Gastroesophageal sphincter (tissue), 4 donors: ENCODE measurements around the gene VSX2. TPM values are rescaled to one million over a fixed set of nuclear protein-coding genes. Genes with fewer than 3 reads are reported as not detected.

Experiments used
- ATAC-seq: fragments of 150-250 bp; one replicate; pipeline ENCODE4 v1.9.1; 2016; ENCODE audit warnings: mild to moderate bottlenecking, moderate library complexity
- H3K27ac ChIP-seq, 4 donors: fragments of 200-600 bp; sonication (generic) in 3 of 4; 1 replicate in 3 of 4; 2 replicates in 1 of 4; pipeline ENCODE4 v1.5.1; 2016 to 2019
- H3K27me3 ChIP-seq: fragments of 200-600 bp; sonication (generic); one replicate; pipeline ENCODE4 v1.5.1; 2019
- H3K36me3 ChIP-seq, 2 donors: fragments of 200-600 bp; sonication (generic); one replicate each; pipeline ENCODE4 v1.5.1; 2019; ENCODE audit warnings: control low read depth in 1 of 2
- H3K4me1 ChIP-seq, 3 donors: fragments of 200-600 bp; sonication (generic); 1 replicate in 2 of 3; 2 replicates in 1 of 3; pipeline ENCODE4 v1.5.1; 2016 to 2019; ENCODE audit warnings: control low read depth in 2 of 3
- H3K4me3 ChIP-seq, 2 donors: fragments of 200-600 bp; sonication (generic); one replicate each; pipeline ENCODE4 v1.5.1; 2019; ENCODE audit warnings: mild to moderate bottlenecking in 1 of 2, moderate library complexity in 1 of 2
- H3K9me3 ChIP-seq, 3 donors: fragments of 200-600 bp; sonication (generic); one replicate each; pipeline ENCODE4 v1.5.1; 2017 to 2019; ENCODE audit warnings: control low read depth in 2 of 3
- CTCF ChIP-seq, 4 experiments: fragments of 200-600 bp in 2 of 4; fragments of 450-650 bp in 2 of 4; sonication (generic) in 1 of 4; IDR thresholded peaks; one replicate each; pipeline ENCODE4 v1.5.1; 2017 to 2019; ENCODE audit warnings: antibody characterized with exemption in 4 of 4, mild to moderate bottlenecking in 2 of 4, moderate library complexity in 2 of 4
- EP300 ChIP-seq: sonication (generic); formaldehyde crosslinking; IDR thresholded peaks from one replicate; pipeline ENCODE4 v1.6.1; 2017; ENCODE audit warnings: antibody characterized with exemption, mild to moderate bottlenecking
- POLR2A ChIP-seq, 2 donors: fragments of 450-650 bp; IDR thresholded peaks; one replicate each; pipeline ENCODE4 v1.6.1; 2017; ENCODE audit warnings: antibody characterized with exemption in 2 of 2, mild to moderate bottlenecking in 2 of 2, moderate library complexity in 1 of 2
- POLR2AphosphoS5 ChIP-seq: sonication (generic); formaldehyde crosslinking; IDR thresholded peaks from one replicate; pipeline ENCODE4 v1.6.1; 2017; ENCODE audit warnings: antibody characterized with exemption
- WGBS, 2 donors: methylation state at CpG; one replicate each; pipeline ENCODE4 v1.1.5; 2018; ENCODE audit warnings: low coverage in 1 of 2; 5-methylcytosine and 5-hydroxymethylcytosine counted together
- small RNA-seq, 4 donors: library from RNA; depleted of rRNA; stranded (forward); fragments of <200 nt; gene quantifications; one replicate each; pipeline ENCODE3, GENCODE V24; 2016
- total RNA-seq, 4 donors: library from RNA; depleted of rRNA; stranded (reverse); fragments of >200 nt; gene quantifications; one replicate each; pipeline ENCODE4 v1.1.0, GENCODE V29; 2016

VSX2 gene
- total RNA-seq, 4 donors from 2014 or later: not detected

GRCh38 chr14:74312161-74312560, 72.9 kb downstream of the VSX2 start:
- no peaks in the 10 kb centered on the region for H3K9me3 ChIP-seq
- H3K27me3 ChIP-seq: no peaks in the 10 kb centered on the region
- H3K36me3 ChIP-seq: no peaks in the 10 kb centered on the region
- H3K27ac ChIP-seq: no peak overlapping the region
- no peak overlapping the region for H3K4me3 ChIP-seq
- 75% methylated on average over 2 of the region's 2 CpGs; no CpG with 5 or more reads in 1 of the 2 donors for WGBS, 2 donors
- no peak for ATAC-seq
- no peaks in the 10 kb centered on the region for H3K4me1 ChIP-seq
- TF ChIP-seq EP300 (no peak), CTCF (IDR thresholded peaks at IDR 0.05) (no peak), POLR2AphosphoS5 (no peak), POLR2A (IDR thresholded peaks at IDR 0.05) (no peak)

Small RNA genes within 50 kb of the gene (small RNA-seq; reads per million reads assigned to genes)
- gene AC006349.1: 0 reads per million in 4 donors

Other genes with a start within 250 kb of the VSX2 start
- 1 to 10 TPM; 5.9 to 7.1 (median 6.4) TPM for gene ENTPD5, start 220.2 kb upstream of the VSX2 start, total RNA-seq
- gene BBOF1, start 220.1 kb upstream of the VSX2 start, total RNA-seq: 10 to 100 TPM in 2 of 4 donors, 1 to 10 TPM in 2; 7.3 to 12.4 (median 10.5) TPM
- 10 to 100 TPM; 47.9 to 70.5 (median 61.3) TPM for gene ALDH6A1, start 155.0 kb upstream of the VSX2 start, total RNA-seq
- gene LIN52, start 154.5 kb upstream of the VSX2 start, total RNA-seq: 10 to 100 TPM in 2 of 4 donors, 1 to 10 TPM in 2; 8.1 to 15.9 (median 9.9) TPM
- gene ABCD4, start 63.5 kb downstream of the VSX2 start, total RNA-seq: 10 to 100 TPM; 20.0 to 45.4 (median 33.0) TPM
- gene VRTN, start 109.0 kb downstream of the VSX2 start, total RNA-seq: not detected
- gene SYNDIG1L, start 186.8 kb downstream of the VSX2 start, total RNA-seq: under 1 TPM in 3 of 4 donors, not detected in 1; 0.20 to 0.47 (median 0.27) TPM